CD4-positive, CD25-positive, alpha-beta regulatory T cell (primary cell): ENCODE data around the gene PCDHGA1. TPM values are rescaled to one million over a fixed set of nuclear protein-coding genes. Genes with fewer than 3 reads are reported as not detected.

Experiments
- ATAC-seq, 2 donors: fragments of 150-1000 bp; cut with Tn5 transposase; one replicate each; pipeline ENCODE4 v1.10.0; 2021; ENCODE audit warnings: low read depth in 2 of 2, moderate number of reproducible peaks in 2 of 2, moderate library complexity in 1 of 2
- DNase-seq, 3 donors: peaks; one replicate each; pipeline versions ENCODE4 v3.0.0 to v3.0.0-alpha.2; 2012 to 2022; ENCODE audit warnings: mixed read lengths in 1 of 3
- H3K27ac ChIP-seq: one replicate; pipeline ENCODE4 v1.7.0; 2013; ENCODE audit warnings: mild to moderate bottlenecking, low read length; ENCODE audit not compliant: insufficient read depth, poor library complexity, severe bottlenecking
- H3K27me3 ChIP-seq: one replicate; pipeline ENCODE4 v1.7.0; 2013; ENCODE audit warnings: low read length; ENCODE audit not compliant: control insufficient read depth, insufficient read depth
- H3K36me3 ChIP-seq: one replicate; pipeline ENCODE4 v1.7.0; 2013; ENCODE audit warnings: mild to moderate bottlenecking, low read length, moderate library complexity; ENCODE audit not compliant: control insufficient read depth, insufficient read depth
- H3K4me1 ChIP-seq: 2 replicates; pipeline ENCODE4 v1.7.0; 2013; ENCODE audit warnings: mild to moderate bottlenecking, low read length; ENCODE audit not compliant: insufficient read depth, control insufficient read depth, poor library complexity, severe bottlenecking
- H3K4me3 ChIP-seq: one replicate; pipeline ENCODE4 v1.7.0; 2013; ENCODE audit warnings: low read depth, mild to moderate bottlenecking, low read length, moderate library complexity
- H3K9me3 ChIP-seq, 2 experiments: 1 replicate in 1 of 2; 2 replicates in 1 of 2; pipeline ENCODE4 v1.7.0; 2013; ENCODE audit warnings: low read length in 2 of 2, mild to moderate bottlenecking in 1 of 2, moderate library complexity in 1 of 2; ENCODE audit not compliant: control insufficient read depth in 2 of 2
- H3K27ac Mint-ChIP-seq, 3 donors: one replicate each; pipeline ENCODE4 v1.8.0; 2020 to 2022; ENCODE audit warnings: mild to moderate bottlenecking in 3 of 3, mixed read lengths in 3 of 3, moderate library complexity in 2 of 3
- H3K27me3 Mint-ChIP-seq: one replicate; pipeline ENCODE4 v1.8.0; 2022; ENCODE audit warnings: mild to moderate bottlenecking, mixed read lengths
- H3K36me3 Mint-ChIP-seq: one replicate; pipeline ENCODE4 v1.8.0; 2020; ENCODE audit warnings: mixed read lengths
- H3K4me1 Mint-ChIP-seq, 4 donors: one replicate each; pipeline ENCODE4 v1.8.0; 2020 to 2022; ENCODE audit warnings: mixed read lengths in 4 of 4, mild to moderate bottlenecking in 1 of 4
- H3K4me3 Mint-ChIP-seq, 4 donors: one replicate each; pipeline ENCODE4 v1.8.0; 2020 to 2022; ENCODE audit warnings: mild to moderate bottlenecking in 4 of 4, mixed read lengths in 4 of 4, moderate library complexity in 3 of 4
- H3K9me3 Mint-ChIP-seq, 7 donors: one replicate each; pipeline ENCODE4 v1.8.0; 2020 to 2022; ENCODE audit warnings: mixed read lengths in 7 of 7, mild to moderate bottlenecking in 3 of 7, moderate library complexity in 2 of 7
- polyA plus RNA-seq, 4 donors: library from polyadenylated mRNA; unstranded; fragments of 300-500 nt; fragmentation: Illumina TruSeq; gene quantifications; one replicate each; pipeline ENCODE4 v1.2.3, GENCODE V29; 2021
- total RNA-seq: library from RNA; stranded (reverse); gene quantifications from one replicate; pipeline ENCODE4 v1.2.3, GENCODE V29; 2022

The PCDHGA1 gene
- total and polyA plus RNA-seq, 5 donors from 2014 or later = 0.06 to 0.10 TPM; not detected in 3

DNA sequence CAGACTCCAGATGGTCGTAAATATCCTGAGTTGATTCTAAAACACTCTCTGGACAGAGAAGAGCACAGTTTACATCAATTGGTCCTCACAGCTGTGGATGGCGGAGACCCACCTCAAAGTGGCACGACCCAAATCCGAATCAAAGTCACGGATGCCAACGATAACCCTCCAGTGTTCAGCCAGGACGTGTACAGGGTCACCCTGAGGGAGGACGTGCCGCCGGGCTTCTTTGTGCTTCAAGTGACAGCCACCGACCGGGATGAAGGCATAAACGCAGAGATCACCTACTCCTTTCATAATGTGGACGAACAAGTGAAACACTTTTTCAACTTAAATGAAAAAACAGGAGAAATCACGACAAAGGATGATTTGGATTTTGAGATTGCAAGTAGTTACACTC lies 30.4 kb downstream of the PCDHGA1 start:
- Mint-ChIP-seq H3K27me3 (peaks cover 70% of the 10 kb centered on the region), H3K4me3 (no peak overlapping the region), H3K4me1 (peaks cover 0 to 10% (median 5%) of the 10 kb centered on the region in 4 donors), H3K27ac (peak overlapping the region in 1 of 3 donors; percentile 32), H3K9me3 (peaks cover 0 to 64% (median 18%) of the 10 kb centered on the region in 7 donors), H3K36me3 (peaks cover 6% of the 10 kb centered on the region)
- Histone ChIP-seq H3K4me3 (no peak overlapping the region), H3K27me3 (peaks cover 26% of the 10 kb centered on the region), H3K9me3 (peaks cover 26 to 47% of the 10 kb centered on the region in 2 experiments), H3K4me1 (no peaks in the 10 kb centered on the region), H3K27ac (no peak overlapping the region), H3K36me3 (no peaks in the 10 kb centered on the region)
- ATAC-seq = no peak
- DNase-seq = no peak

DNA sequence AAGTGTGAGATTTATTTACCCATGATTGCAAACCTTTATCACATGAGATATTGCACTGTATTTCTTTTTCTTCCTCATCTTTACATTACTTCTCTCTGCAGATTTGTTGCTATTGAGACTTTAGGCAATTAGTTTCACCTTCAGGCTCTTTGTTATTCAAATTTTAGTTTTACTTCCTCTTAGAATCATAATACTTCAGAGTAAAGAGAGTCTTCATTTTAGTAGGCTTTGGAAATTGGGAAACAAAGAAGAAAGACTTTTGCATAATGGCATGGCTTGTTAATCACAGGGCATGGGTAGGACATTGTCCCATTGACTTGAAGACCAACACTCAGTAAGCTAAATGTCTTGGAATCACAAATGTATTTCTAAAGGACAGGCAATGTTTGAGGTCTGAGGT lies 32.4 kb downstream of the PCDHGA1 start:
- Histone ChIP-seq H3K4me3 (no peak overlapping the region), H3K27me3 (peaks cover 26% of the 10 kb centered on the region), H3K9me3 (peaks cover 28 to 50% of the 10 kb centered on the region in 2 experiments), H3K4me1 (no peaks in the 10 kb centered on the region), H3K27ac (no peak overlapping the region), H3K36me3 (no peaks in the 10 kb centered on the region)
- H3K27ac Mint-ChIP-seq = peak overlapping the region in 1 of 3 donors; percentile 56
- no peak for DNase-seq
- H3K9me3 Mint-ChIP-seq = peaks cover 0 to 57% (median 15%) of the 10 kb centered on the region in 7 donors
- ATAC-seq = no peak
- peak overlapping the region in 1 of 4 donors; percentile 2 for H3K4me3 Mint-ChIP-seq
- H3K36me3 Mint-ChIP-seq = peaks cover 6% of the 10 kb centered on the region
- peaks cover 0 to 5% (median 5%) of the 10 kb centered on the region in 4 donors for H3K4me1 Mint-ChIP-seq
- H3K27me3 Mint-ChIP-seq = peaks cover 62% of the 10 kb centered on the region

DNA sequence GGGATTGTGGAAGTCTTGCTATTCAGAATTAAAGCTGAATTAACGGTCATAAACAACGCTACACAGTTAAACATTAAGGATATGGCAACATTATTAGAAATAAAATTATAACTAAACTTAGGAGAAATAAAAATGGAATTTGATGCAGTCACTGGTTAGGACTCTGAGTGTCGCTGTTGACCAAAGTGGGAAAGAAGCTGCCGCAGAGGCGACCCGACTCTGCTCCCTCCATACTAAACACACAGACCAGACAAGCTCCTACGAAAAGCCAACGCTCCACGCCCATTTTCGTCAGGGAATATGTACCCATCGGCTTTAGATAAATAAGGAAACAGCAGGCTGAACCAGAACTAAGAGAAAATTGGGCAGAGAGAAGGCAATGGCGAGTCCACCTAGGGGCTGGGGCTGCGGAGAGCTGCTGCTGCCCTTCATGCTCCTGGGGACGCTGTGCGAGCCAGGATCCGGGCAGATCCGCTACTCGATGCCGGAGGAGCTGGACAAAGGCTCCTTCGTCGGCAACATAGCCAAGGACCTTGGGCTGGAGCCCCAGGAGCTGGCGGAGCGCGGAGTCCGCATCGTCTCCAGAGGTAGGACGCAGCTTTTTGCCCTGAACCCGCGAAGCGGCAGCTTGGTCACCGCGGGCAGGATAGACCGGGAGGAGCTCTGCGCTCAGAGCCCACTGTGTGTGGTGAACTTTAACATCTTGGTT lies 33.8 kb downstream of the PCDHGA1 start, which contains the start of gene PCDHGA5:
PCDHGA5 (plus strand) TSS at position 211 of the 709 bp plus-strand sequence; CDS start at position 380, 169 bp downstream.
- Histone ChIP-seq H3K27ac (no peak within 1 kb of the TSS), H3K4me3 (no peak within 1 kb of the TSS), H3K27me3 (peaks cover 26% of the 10 kb centered on the region), H3K36me3 (no peaks in the 10 kb centered on the region), H3K4me1 (no peaks in the 10 kb centered on the region), H3K9me3 (peaks cover 34 to 50% of the 10 kb centered on the region in 2 experiments)
- ATAC-seq (no peak), DNase-seq (no peak)
- peaks cover 60% of the 10 kb centered on the region for H3K27me3 Mint-ChIP-seq
- peaks cover 6% of the 10 kb centered on the region for H3K36me3 Mint-ChIP-seq
- H3K27ac Mint-ChIP-seq = no peak within 1 kb of the TSS
- H3K9me3 Mint-ChIP-seq = peaks cover 0 to 51% (median 14%) of the 10 kb centered on the region in 7 donors
- peak within 1 kb of the TSS in 1 of 4 donors; percentile 52 for H3K4me3 Mint-ChIP-seq
- H3K4me1 Mint-ChIP-seq = peaks cover 0 to 5% (median 2%) of the 10 kb centered on the region in 4 donors

DNA sequence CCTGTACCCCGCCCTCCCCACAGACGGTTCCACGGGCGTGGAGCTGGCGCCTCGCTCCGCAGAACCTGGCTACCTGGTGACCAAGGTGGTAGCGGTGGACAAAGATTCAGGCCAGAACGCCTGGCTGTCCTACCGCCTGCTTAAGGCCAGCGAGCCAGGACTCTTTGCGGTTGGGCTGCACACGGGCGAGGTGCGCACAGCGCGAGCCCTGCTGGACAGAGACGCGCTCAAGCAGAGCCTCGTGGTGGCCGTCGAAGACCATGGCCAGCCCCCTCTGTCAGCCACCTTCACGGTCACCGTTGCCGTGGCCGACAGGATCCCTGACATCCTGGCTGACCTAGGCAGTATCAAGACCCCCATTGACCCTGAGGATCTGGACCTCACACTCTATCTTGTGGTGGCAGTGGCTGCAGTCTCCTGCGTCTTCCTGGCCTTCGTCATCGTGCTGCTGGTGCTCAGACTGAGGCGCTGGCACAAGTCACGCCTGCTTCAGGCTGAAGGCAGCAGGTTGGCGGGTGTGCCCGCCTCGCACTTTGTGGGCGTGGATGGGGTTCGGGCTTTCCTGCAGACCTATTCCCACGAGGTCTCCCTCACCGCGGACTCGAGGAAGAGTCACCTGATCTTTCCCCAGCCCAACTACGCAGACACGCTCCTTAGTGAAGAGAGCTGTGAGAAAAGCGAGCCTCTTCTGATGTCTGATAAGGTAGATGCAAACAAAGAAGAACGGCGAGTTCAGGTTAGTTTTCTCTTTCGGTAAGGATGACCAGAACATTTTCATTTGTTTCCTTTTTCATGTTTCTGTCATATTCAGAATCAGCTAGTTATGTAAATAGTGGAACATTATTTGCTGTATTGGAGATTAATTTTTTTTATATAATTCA lies 35.9 kb downstream of the PCDHGA1 start:
- Mint-ChIP-seq H3K27ac (no peak overlapping the region), H3K36me3 (peaks cover 7% of the 10 kb centered on the region), H3K4me1 (peaks cover 0 to 10% (median 0%) of the 10 kb centered on the region in 4 donors), H3K4me3 (no peak overlapping the region), H3K27me3 (peaks cover 59% of the 10 kb centered on the region), H3K9me3 (peaks cover 0 to 48% (median 11%) of the 10 kb centered on the region in 7 donors)
- Histone ChIP-seq H3K36me3 (no peaks in the 10 kb centered on the region), H3K4me3 (no peak overlapping the region), H3K27ac (no peak overlapping the region), H3K4me1 (peaks cover 8% of the 10 kb centered on the region), H3K27me3 (peaks cover 42% of the 10 kb centered on the region), H3K9me3 (peaks cover 29 to 48% of the 10 kb centered on the region in 2 experiments)
- no peak for DNase-seq
- no peak for ATAC-seq

DNA sequence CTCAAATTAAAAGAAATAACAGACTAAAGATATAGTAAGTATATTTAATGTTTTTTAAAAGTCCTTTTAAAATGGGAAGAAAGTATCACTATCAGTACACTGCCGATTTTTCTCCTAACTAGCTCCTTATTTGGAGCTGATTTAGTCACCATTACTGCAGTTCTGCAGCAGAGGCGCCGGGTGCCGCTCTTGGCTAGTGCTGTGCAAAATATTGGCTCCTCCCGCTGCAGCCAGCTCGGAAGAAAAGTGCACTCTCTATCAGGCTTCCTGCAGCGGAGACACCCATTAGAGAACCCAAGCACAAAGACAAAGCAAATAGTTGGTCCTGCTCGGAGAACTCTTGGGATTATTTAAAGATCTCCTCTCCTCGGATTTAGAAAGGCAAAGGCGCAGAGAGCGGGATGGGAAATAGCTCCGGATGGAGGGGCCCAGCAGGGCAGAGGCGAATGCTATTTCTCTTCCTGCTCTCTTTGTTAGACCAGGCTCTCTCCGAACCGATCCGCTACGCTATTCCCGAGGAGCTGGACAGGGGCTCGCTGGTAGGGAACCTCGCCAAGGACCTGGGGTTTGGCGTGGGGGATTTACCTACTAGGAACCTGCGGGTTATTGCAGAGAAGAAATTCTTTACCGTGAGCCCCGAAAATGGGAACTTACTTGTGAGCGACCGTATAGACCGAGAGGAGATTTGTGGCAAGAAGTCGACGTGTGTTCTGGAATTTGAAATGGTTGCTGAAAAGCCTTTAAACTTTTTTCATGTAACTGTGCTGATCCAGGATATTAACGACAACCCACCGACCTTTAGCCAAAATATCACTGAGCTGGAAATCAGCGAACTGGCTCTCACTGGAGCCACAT lies 39.9 kb downstream of the PCDHGA1 start, which contains the start of gene PCDHGB3:
PCDHGB3 (plus strand) TSS at position 249 of the 855 bp plus-strand sequence; CDS start at position 402, 153 bp downstream.
- H3K4me1 Mint-ChIP-seq = peaks cover 0 to 15% (median 2%) of the 10 kb centered on the region in 4 donors
- peaks cover 29 to 57% of the 10 kb centered on the region in 2 experiments for H3K9me3 ChIP-seq
- H3K27ac ChIP-seq = no peak within 1 kb of the TSS
- DNase-seq (peak in 1 of 3 donors; percentile 26), ATAC-seq (peak; percentile 50 to 59)
- H3K36me3 ChIP-seq = no peaks in the 10 kb centered on the region
- H3K27ac Mint-ChIP-seq = no peak within 1 kb of the TSS
- peaks cover 8% of the 10 kb centered on the region for H3K4me1 ChIP-seq
- peaks cover 61% of the 10 kb centered on the region for H3K27me3 Mint-ChIP-seq
- peaks cover 39% of the 10 kb centered on the region for H3K27me3 ChIP-seq
- H3K4me3 ChIP-seq = peak within 1 kb of the TSS; percentile 35
- H3K4me3 Mint-ChIP-seq = peak within 1 kb of the TSS in 3 of 4 donors; percentile 15 to 71 (median 51)
- peaks cover 0 to 51% (median 14%) of the 10 kb centered on the region in 7 donors for H3K9me3 Mint-ChIP-seq
- H3K36me3 Mint-ChIP-seq = peaks cover 4% of the 10 kb centered on the region

DNA sequence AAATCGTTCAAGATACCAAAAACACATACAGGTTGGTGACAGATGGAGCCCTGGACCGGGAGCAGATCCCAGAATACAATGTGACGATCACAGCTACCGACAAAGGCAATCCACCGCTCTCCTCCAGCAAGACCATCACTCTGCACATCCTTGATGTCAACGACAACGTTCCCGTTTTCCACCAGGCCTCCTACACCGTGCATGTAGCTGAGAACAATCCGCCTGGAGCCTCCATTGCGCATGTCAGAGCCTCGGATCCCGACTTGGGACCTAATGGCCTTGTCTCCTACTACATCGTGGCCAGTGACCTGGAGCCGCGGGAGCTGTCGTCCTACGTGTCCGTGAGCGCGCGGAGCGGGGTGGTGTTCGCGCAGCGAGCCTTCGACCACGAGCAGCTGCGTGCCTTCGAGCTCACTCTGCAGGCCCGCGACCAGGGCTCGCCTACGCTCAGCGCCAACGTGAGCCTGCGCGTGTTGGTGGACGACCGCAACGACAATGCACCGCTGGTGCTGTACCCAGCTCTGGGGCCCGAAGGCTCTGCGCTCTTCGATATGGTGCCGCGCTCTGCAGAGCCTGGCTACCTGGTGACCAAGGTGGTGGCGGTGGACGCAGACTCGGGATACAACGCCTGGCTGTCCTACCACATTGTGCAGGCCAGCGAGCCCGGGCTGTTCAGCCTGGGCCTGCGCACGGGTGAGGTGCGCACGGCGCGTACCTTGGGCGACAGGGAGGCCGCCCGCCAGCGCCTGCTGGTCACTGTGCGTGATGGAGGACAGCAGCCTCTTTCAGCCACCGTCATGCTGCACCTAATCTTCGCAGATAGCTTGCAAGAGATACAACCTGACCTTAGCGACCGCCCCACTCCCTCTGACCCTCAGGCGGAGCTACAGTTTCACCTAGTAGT lies 41.5 kb downstream of the PCDHGA1 start:
- Histone ChIP-seq H3K9me3 (peaks cover 30 to 50% of the 10 kb centered on the region in 2 experiments), H3K4me1 (peaks cover 8% of the 10 kb centered on the region), H3K4me3 (no peak overlapping the region), H3K27me3 (peaks cover 37% of the 10 kb centered on the region), H3K27ac (no peak overlapping the region), H3K36me3 (no peaks in the 10 kb centered on the region)
- Mint-ChIP-seq H3K27me3 (peaks cover 48% of the 10 kb centered on the region), H3K4me3 (no peak overlapping the region), H3K4me1 (peaks cover 0 to 15% (median 2%) of the 10 kb centered on the region in 4 donors), H3K36me3 (peaks cover 4% of the 10 kb centered on the region), H3K9me3 (peaks cover 0 to 46% (median 11%) of the 10 kb centered on the region in 7 donors), H3K27ac (no peak overlapping the region)
- DNase-seq (no peak), ATAC-seq (no peak)
